A549 (cell line): ENCODE data around the gene VAMP1. TPM values are rescaled to one million over a fixed set of nuclear protein-coding genes. Genes with fewer than 3 reads are reported as not detected.

Source experiments
- ATOH8 ChIP-seq: fragments of 250-450 bp; sonication (Bioruptor Pico); IDR thresholded peaks from 2 replicates; pipeline ENCODE4 v1.5.0; 2020; ENCODE audit warnings: low read depth, mild to moderate bottlenecking, moderate library complexity
- BCL3 ChIP-seq: fragments of >200 bp; sonication (Bioruptor Twin); formaldehyde crosslinking; IDR thresholded peaks from 3 replicates; pipeline ENCODE4 v1.6.1; 2016
- BHLHE40 ChIP-seq: IDR thresholded peaks from 2 replicates; pipeline ENCODE4 v1.6.1; 2012; ENCODE audit warnings: low read depth, low read length, inconsistent platforms
- CBX2 ChIP-seq: fragments of 200-600 bp; sonication (generic); IDR thresholded peaks from 2 replicates; pipeline ENCODE4 v1.6.1; 2016; ENCODE audit warnings: low read depth, mild to moderate bottlenecking, borderline replicate concordance
- CEBPB ChIP-seq, 2 experiments: fragments of >200 bp in 1 of 2; sonication (Bioruptor Twin) in 1 of 2; formaldehyde crosslinking in 1 of 2; IDR thresholded peaks; 2 replicates each; pipeline ENCODE4 v1.6.1; 2012 to 2016
- CTCF ChIP-seq: fragments of >200 bp; sonication (Bioruptor Twin); formaldehyde crosslinking; IDR thresholded peaks from 3 replicates; pipeline ENCODE4 v1.5.1; 2016
- E2F6 ChIP-seq: IDR thresholded peaks from 2 replicates; pipeline ENCODE4 v1.6.1; 2012; ENCODE audit warnings: low read depth, borderline replicate concordance
- EHF ChIP-seq: fragments of 250-450 bp; sonication (Bioruptor Pico); IDR thresholded peaks from 2 replicates; pipeline ENCODE4 v1.5.0; 2020; ENCODE audit warnings: mild to moderate bottlenecking
- EHMT2 ChIP-seq: fragments of 200-600 bp; sonication (generic); IDR thresholded peaks from 2 replicates; pipeline ENCODE4 v1.6.1; 2016; ENCODE audit warnings: antibody characterized with exemption, low read depth, mild to moderate bottlenecking, moderate library complexity
- ESRRA ChIP-seq: fragments of 150-350 bp; IDR thresholded peaks from 2 replicates; pipeline ENCODE4 v1.6.1; 2014; ENCODE audit warnings: mild to moderate bottlenecking, low read length, borderline replicate concordance
- FOSB ChIP-seq: fragments of 250-450 bp; sonication (Bioruptor Pico); IDR thresholded peaks from 2 replicates; pipeline ENCODE4 v1.5.0; 2020; ENCODE audit warnings: mild to moderate bottlenecking, moderate library complexity
- FOSL2 ChIP-seq, 2 experiments: fragments of 450-650 bp in 1 of 2; fragments of >200 bp in 1 of 2; sonication (Bioruptor Twin) in 1 of 2; formaldehyde crosslinking; IDR thresholded peaks; 2 replicates each; pipeline versions ENCODE4 v1.5.0 to v1.6.1; 2016 to 2020; ENCODE audit warnings: mild to moderate bottlenecking in 1 of 2, moderate library complexity in 1 of 2
- FOXS1 ChIP-seq: fragments of 250-450 bp; sonication (Bioruptor Pico); IDR thresholded peaks from 2 replicates; pipeline ENCODE4 v1.5.0; 2020; ENCODE audit warnings: mild to moderate bottlenecking, moderate library complexity
- GATA3 ChIP-seq: IDR thresholded peaks from 2 replicates; pipeline ENCODE4 v1.6.1; 2012; ENCODE audit warnings: borderline replicate concordance
- HES2 ChIP-seq: fragments of >200 bp; sonication (Bioruptor Twin); formaldehyde crosslinking; IDR thresholded peaks from 2 replicates; pipeline ENCODE4 v1.6.1; 2016
- HOXA7 ChIP-seq: fragments of 250-450 bp; sonication (Bioruptor Pico); IDR thresholded peaks from 2 replicates; pipeline ENCODE4 v1.5.0; 2020; ENCODE audit warnings: mild to moderate bottlenecking, moderate library complexity
- HOXB13 ChIP-seq: fragments of 250-450 bp; sonication (Bioruptor Pico); IDR thresholded peaks from 2 replicates; pipeline ENCODE4 v1.5.0; 2020; ENCODE audit warnings: low read depth, mild to moderate bottlenecking, moderate library complexity
- HOXB5 ChIP-seq: fragments of 250-450 bp; sonication (Bioruptor Pico); IDR thresholded peaks from 2 replicates; pipeline ENCODE4 v1.5.0; 2020; ENCODE audit warnings: mild to moderate bottlenecking, moderate library complexity
- JUN ChIP-seq, 2 experiments: fragments of >200 bp; sonication (Bioruptor Twin); formaldehyde crosslinking; IDR thresholded peaks; 2 replicates in 1 of 2; 3 replicates in 1 of 2; pipeline ENCODE4 v1.6.1; 2016 to 2017
- JUNB ChIP-seq: fragments of >200 bp; sonication (Bioruptor Twin); formaldehyde crosslinking; IDR thresholded peaks from 2 replicates; pipeline ENCODE4 v1.6.1; 2016
- KDM1A ChIP-seq: fragments of 200-600 bp; sonication (generic); IDR thresholded peaks from 2 replicates; pipeline ENCODE4 v1.6.1; 2016; ENCODE audit warnings: low read depth, mild to moderate bottlenecking
- KDM5A ChIP-seq: fragments of 200-600 bp; sonication (generic); IDR thresholded peaks from 2 replicates; pipeline ENCODE4 v1.6.1; 2016; ENCODE audit warnings: antibody characterized with exemption, mild to moderate bottlenecking
- MAX ChIP-seq: IDR thresholded peaks from 2 replicates; pipeline ENCODE4 v1.6.1; 2012
- MAZ ChIP-seq: fragments of 150-350 bp; IDR thresholded peaks from 2 replicates; pipeline ENCODE4 v1.6.1; 2014; ENCODE audit warnings: antibody characterized with exemption, low read depth, low read length, borderline replicate concordance
- MYC ChIP-seq: IDR thresholded peaks from 2 replicates; pipeline ENCODE4 v1.6.1; 2012; ENCODE audit warnings: mild to moderate bottlenecking, inconsistent platforms, low read length, improper control_type of control experiment, borderline replicate concordance
- NPAS2 ChIP-seq: fragments of 250-450 bp; sonication (Bioruptor Pico); IDR thresholded peaks from 2 replicates; pipeline ENCODE4 v1.8.0; 2022; ENCODE audit warnings: mild to moderate bottlenecking, moderate library complexity, borderline replicate concordance
- PHF8 ChIP-seq: fragments of 200-600 bp; sonication (generic); IDR thresholded peaks from 2 replicates; pipeline ENCODE4 v1.6.1; 2016; ENCODE audit warnings: low read depth, mild to moderate bottlenecking, antibody characterized with exemption, moderate library complexity, borderline replicate concordance
- POLR2AphosphoS2 ChIP-seq: conservative IDR thresholded peaks from 2 replicates; pipeline ENCODE4 v1.6.1; 2012; ENCODE audit warnings: low read length, improper control_type of control experiment, inconsistent platforms
- RAD21 ChIP-seq, 2 experiments: fragments of >200 bp in 1 of 2; sonication (Bioruptor Twin) in 1 of 2; formaldehyde crosslinking in 1 of 2; IDR thresholded peaks in 1 of 2; conservative IDR thresholded peaks in 1 of 2; 2 replicates in 1 of 2; 3 replicates in 1 of 2; pipeline ENCODE4 v1.6.1; 2012 to 2018; ENCODE audit warnings: inconsistent platforms in 1 of 2
- RFX5 ChIP-seq: fragments of 450-650 bp; IDR thresholded peaks from 2 replicates; pipeline ENCODE4 v1.7.1; 2014; ENCODE audit warnings: antibody characterized with exemption, mild to moderate bottlenecking, moderate library complexity
- RNF2 ChIP-seq: fragments of 200-600 bp; sonication (generic); IDR thresholded peaks from 2 replicates; pipeline ENCODE4 v1.6.1; 2016; ENCODE audit warnings: low read depth, mild to moderate bottlenecking, antibody characterized with exemption, moderate library complexity, borderline replicate concordance
- SMC3 ChIP-seq: fragments of >200 bp; sonication (Bioruptor Twin); formaldehyde crosslinking; IDR thresholded peaks from 3 replicates; pipeline ENCODE4 v1.6.1; 2018; ENCODE audit warnings: inconsistent platforms
- SREBF2 ChIP-seq: fragments of 450-650 bp; IDR thresholded peaks from 2 replicates; pipeline ENCODE4 v1.6.1; 2014; ENCODE audit warnings: mild to moderate bottlenecking, moderate library complexity
- TFCP2L1 ChIP-seq: fragments of 250-450 bp; sonication (Bioruptor Pico); IDR thresholded peaks from 2 replicates; pipeline ENCODE4 v1.5.0; 2021; ENCODE audit warnings: mild to moderate bottlenecking
- USF2 ChIP-seq: fragments of 450-650 bp; IDR thresholded peaks from 2 replicates; pipeline ENCODE4 v1.6.1; 2014; ENCODE audit warnings: antibody characterized with exemption
- ZC3H11A ChIP-seq: fragments of 450-650 bp; IDR thresholded peaks from 2 replicates; pipeline ENCODE4 v1.6.1; 2014; ENCODE audit warnings: antibody characterized with exemption, mild to moderate bottlenecking
- ZSCAN20 ChIP-seq: fragments of 250-450 bp; sonication (Bioruptor Pico); IDR thresholded peaks from 2 replicates; pipeline ENCODE4 v1.8.0; 2022; ENCODE audit warnings: mild to moderate bottlenecking, moderate library complexity
- polyA plus RNA-seq, 4 experiments: library from polyadenylated mRNA; depleted of rRNA in 3 of 4; stranded (reverse); fragments of >200 nt; fragmentation: RNase III in 1 of 4; extraction: RNeasy Plus Mini Kit Qiagen cat#74134 plus additional on column Dnase treatment in 1 of 4; gene quantifications; 2 replicates in 3 of 4; 3 replicates in 1 of 4; pipeline ENCODE4 v1.2.3, GENCODE V29; 2011 to 2017

VAMP1 gene
- polyA plus RNA-seq, 2 of the 4 experiments (the other 2 are of a cell fraction): 17.6 to 22.7 TPM

- TF ChIP-seq JUN (IDR thresholded peaks at IDR 0.05) (no peak), CBX2 (no peak), ZC3H11A (no peak), JUNB (no peak), MYC (no peak), BCL3 (no peak), POLR2AphosphoS2 (no peak; the same call in 1 of the 2 replicates), MAZ (no peak), ESRRA (no peak), CEBPB (IDR thresholded peaks at IDR 0.05) (peak in 1 of 2 experiments; percentile 60; a peak in 1 of 4 replicates), SMC3 (peak; percentile 96), RNF2 (no peak), NPAS2 (CRISPR knock-in tag) (peak; percentile 69; the same call in 1 of the 2 replicates), CTCF (peak; percentile 95), ZSCAN20 (CRISPR knock-in tag) (no peak), BHLHE40 (peak; percentile 46; the same call in 1 of the 2 replicates), PHF8 (no peak), HOXB13 (CRISPR knock-in tag) (peak; percentile 64; the same call in 1 of the 2 replicates), EHF (peak; percentile 68; the same call in 1 of the 2 replicates), HES2 (no peak), KDM1A (peak; percentile 77; the same call in 1 of the 2 replicates), SREBF2 (no peak), E2F6 (peak; percentile 93), USF2 (peak; percentile 72), FOSB (CRISPR knock-in tag) (no peak), FOSL2 (IDR thresholded peaks at IDR 0.05) (no peak), FOSL2 (CRISPR knock-in tag; IDR thresholded peaks at IDR 0.05) (peak; percentile 38), MAX (peak; percentile 99), EHMT2 (no peak), ATOH8 (CRISPR knock-in tag) (0 out of 2 replicates have a peak, but pooled peaks have one; percentile 6), KDM5A (no peak), TFCP2L1 (CRISPR knock-in tag) (no peak), HOXA7 (no peak), GATA3 (no peak), FOXS1 (CRISPR knock-in tag) (0 out of 2 replicates have a peak, but pooled peaks have one; percentile 16), RAD21 (conservative IDR thresholded peaks at IDR 0.05 in 1 of 2, IDR thresholded peaks at IDR 0.05 in 1 of 2) (peak; percentile 98), RFX5 (no peak), HOXB5 (CRISPR knock-in tag) (no peak)
Observed at GRCh38 chr12:6423267-6424007, 47.0 kb downstream of the VAMP1 start (continued).
